ENCODE data around the gene SORBS2. TPM values are rescaled to one million over a fixed set of nuclear protein-coding genes. Genes with fewer than 3 reads are reported as not detected.

SORBS2 gene
- total RNA-seq, 4 donors from 2014 or later, result 640 to 1,569 (median 1,016) TPM

DNA sequence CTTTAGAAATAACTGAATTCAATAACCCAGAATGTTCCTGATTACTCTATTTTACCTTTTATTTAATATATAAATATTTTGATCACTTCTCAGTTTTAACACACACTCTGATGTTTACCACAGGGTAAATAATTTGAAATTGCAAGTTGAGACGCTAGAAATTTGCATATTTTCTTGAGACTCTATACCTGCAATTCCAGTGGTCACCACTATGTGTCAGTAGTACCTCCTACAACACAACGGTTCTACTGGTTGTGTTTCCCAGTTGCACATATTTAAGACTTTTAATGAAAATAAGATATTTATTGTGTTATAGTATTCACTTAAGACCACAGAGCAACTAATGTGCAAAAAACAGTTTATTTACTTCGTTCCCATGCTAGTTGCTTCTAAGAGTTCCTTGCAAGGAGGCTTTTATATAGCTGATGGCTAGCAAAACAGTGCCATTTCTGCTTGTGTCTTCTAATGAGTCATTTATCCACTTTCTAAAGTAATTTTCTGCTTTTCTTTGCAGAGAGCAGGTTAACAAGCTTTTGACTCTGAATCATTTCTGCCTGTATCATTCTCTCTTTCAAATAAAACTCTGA, 177.8 kb downstream of the SORBS2 start:
- 63 to 68% methylated on average over 3 of the region's 3 CpGs for WGBS, 2 donors (ENCODE audit: low coverage in 1 of 2)
- TF ChIP-seq POLR2A (IDR thresholded peaks at IDR 0.05), result no peak
- TF ChIP-seq, protein P1, sequence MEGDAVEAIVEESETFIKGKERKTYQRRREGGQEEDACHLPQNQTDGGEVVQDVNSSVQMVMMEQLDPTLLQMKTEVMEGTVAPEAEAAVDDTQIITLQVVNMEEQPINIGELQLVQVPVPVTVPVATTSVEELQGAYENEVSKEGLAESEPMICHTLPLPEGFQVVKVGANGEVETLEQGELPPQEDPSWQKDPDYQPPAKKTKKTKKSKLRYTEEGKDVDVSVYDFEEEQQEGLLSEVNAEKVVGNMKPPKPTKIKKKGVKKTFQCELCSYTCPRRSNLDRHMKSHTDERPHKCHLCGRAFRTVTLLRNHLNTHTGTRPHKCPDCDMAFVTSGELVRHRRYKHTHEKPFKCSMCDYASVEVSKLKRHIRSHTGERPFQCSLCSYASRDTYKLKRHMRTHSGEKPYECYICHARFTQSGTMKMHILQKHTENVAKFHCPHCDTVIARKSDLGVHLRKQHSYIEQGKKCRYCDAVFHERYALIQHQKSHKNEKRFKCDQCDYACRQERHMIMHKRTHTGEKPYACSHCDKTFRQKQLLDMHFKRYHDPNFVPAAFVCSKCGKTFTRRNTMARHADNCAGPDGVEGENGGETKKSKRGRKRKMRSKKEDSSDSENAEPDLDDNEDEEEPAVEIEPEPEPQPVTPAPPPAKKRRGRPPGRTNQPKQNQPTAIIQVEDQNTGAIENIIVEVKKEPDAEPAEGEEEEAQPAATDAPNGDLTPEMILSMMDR (IDR thresholded peaks at IDR 0.05), result peak; percentile 29 to 45 (median 30)
- Histone ChIP-seq H3K4me1 (peaks cover 0 to 13% (median 5%) of the 10 kb centered on the region in 3 donors), H3K4me3 (no peak overlapping the region), H3K36me3 (peaks cover 0 to 10% of the 10 kb centered on the region in 2 donors), H3K9me3 (peaks cover 0 to 6% (median 0%) of the 10 kb centered on the region in 3 donors), H3K27me3 (no peaks in the 10 kb centered on the region), H3K27ac (no peak overlapping the region)
- ATAC-seq, result no peak

DNA sequence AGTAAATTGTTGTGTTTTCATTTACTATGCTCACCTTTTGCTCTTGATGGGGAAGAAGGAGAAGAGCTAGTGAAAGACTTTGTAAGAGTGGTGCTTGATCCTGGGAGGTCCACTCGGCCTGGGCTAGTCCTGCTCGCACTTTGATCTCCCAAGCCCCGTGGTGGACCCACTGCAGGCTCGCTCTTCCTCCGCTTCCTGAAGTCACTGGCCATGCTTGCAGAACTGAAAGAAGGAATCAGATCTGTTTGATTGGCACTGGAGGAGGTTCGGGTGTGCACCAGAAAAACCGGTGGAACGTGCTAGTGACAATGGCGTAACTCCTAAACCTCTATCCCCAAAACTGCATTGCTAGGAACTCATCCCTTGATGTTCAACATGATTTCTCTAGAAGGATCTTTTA, 185.2 kb downstream of the SORBS2 start:
- Histone ChIP-seq H3K4me1 (no peaks in the 10 kb centered on the region), H3K27me3 (no peaks in the 10 kb centered on the region), H3K9me3 (no peaks in the 10 kb centered on the region), H3K36me3 (peaks cover 0 to 53% of the 10 kb centered on the region in 2 donors), H3K27ac (no peak overlapping the region), H3K4me3 (no peak overlapping the region)
- ATAC-seq, result no peak
- TF ChIP-seq POLR2A (IDR thresholded peaks at IDR 0.05) (no peak), POLR2AphosphoS5 (IDR thresholded peaks at IDR 0.05) (no peak), EP300 (IDR thresholded peaks at IDR 0.05) (no peak)
- TF ChIP-seq, protein P1 (IDR thresholded peaks at IDR 0.05), result no peak
- WGBS, 2 donors (ENCODE audit: low coverage in 1 of 2), result 90 to 100% methylated on average over 1 to 9 of the region's 9 CpGs

DNA sequence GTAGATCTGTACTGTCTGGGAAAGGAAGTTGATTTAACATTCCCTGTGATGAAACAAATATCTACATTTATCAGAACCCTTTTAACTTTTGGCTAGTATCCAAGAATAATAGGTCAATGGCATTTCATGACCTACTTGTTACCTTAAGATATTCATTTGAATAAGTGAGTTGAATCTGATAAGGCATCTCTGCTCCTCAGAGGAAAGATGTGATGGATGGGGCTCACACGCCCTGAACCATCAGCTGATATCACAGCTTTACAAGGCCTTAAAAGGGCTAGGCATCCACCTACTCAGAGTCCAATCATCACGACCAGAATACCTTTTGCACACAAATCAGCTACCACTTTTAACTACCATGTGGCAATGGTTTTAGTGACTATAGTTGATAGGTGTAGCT, 186.5 kb downstream of the SORBS2 start:
- TF ChIP-seq POLR2AphosphoS5 (IDR thresholded peaks at IDR 0.05), result no peak
- TF ChIP-seq EP300 (IDR thresholded peaks at IDR 0.05), result no peak
- TF ChIP-seq, protein P1 (IDR thresholded peaks at IDR 0.05), result no peak
- no peak for TF ChIP-seq POLR2A (IDR thresholded peaks at IDR 0.05)
- 59 to 90% methylated on average over 2 of the region's 2 CpGs for WGBS, 2 donors (ENCODE audit: low coverage in 1 of 2)
- Histone ChIP-seq H3K9me3 (no peaks in the 10 kb centered on the region), H3K4me1 (no peaks in the 10 kb centered on the region), H3K27ac (no peak overlapping the region), H3K4me3 (no peak overlapping the region), H3K36me3 (peaks cover 0 to 53% of the 10 kb centered on the region in 2 donors), H3K27me3 (no peaks in the 10 kb centered on the region)
- ATAC-seq, result no peak

DNA sequence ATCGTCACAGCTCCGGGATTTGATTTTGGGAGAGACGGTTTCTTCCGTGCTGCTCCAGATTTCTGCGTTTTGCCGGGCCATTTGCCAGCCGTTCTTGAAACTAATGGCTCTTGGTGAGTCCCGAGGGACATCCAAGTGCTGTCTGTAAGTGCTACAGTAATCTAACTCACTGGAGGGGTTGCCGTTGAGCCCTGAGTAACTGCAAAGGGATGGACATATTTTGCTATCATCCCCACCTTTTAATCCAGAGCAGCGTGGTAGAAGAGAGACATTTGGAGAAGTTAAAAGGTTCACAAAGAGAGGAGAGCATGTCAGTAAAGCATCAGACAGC, 187.8 kb downstream of the SORBS2 start:
- H3K9me3 ChIP-seq, result no peaks in the 10 kb centered on the region
- peaks cover 0 to 64% of the 10 kb centered on the region in 2 donors for H3K36me3 ChIP-seq
- no peak overlapping the region for H3K4me3 ChIP-seq
- no peak for ATAC-seq
- no peaks in the 10 kb centered on the region for H3K27me3 ChIP-seq
- WGBS, 2 donors (ENCODE audit: low coverage in 1 of 2), result 77 to 94% methylated on average over 2 of the region's 10 CpGs
- TF ChIP-seq, protein P1 (IDR thresholded peaks at IDR 0.05), result no peak
- TF ChIP-seq POLR2AphosphoS5 (IDR thresholded peaks at IDR 0.05) (no peak), EP300 (IDR thresholded peaks at IDR 0.05) (no peak), POLR2A (IDR thresholded peaks at IDR 0.05) (no peak)
- H3K4me1 ChIP-seq, result no peaks in the 10 kb centered on the region
- no peak overlapping the region for H3K27ac ChIP-seq

DNA sequence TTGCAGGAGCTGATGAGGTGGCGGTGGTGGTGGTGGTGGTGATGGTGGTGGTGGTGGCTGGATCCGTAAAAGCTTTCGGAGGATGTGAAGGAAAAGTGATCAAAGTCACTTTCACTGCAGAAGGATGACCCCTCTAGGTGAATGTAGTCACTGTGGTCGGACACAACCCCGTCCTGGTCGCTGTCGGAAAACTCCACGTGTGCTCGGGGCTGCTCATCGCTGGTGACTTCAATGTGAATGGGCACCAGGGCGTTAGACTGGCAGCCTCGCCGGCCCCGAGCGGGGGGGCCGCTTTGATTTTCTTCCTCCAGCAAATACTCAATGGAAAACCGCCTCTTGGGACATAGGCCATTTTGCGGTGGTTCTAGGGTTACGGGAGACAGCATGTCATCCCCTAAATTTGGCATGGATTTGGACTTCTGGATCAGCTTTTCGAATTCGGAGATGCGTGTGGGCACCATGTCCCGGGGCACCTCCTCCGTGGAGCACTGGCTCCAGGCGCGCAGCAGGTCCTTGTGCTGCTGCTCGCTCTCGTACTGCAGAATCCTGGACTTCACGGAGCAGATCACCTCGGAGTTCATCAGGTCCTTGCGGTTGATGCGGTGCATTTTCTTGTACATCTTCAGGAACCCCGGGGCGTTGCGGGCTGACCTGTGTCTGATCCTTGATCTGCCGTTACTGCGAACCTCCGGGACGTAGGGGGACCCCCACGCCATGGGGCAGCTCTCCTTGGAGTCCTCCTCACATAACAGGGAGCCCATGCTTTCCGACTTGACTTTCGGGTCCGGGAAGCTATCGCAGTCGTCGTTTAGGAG, 188.3 kb downstream of the SORBS2 start:
- no peak for ATAC-seq
- H3K9me3 ChIP-seq, result no peaks in the 10 kb centered on the region
- no peak overlapping the region for H3K4me3 ChIP-seq
- no peak for TF ChIP-seq POLR2A (IDR thresholded peaks at IDR 0.05)
- TF ChIP-seq, protein P1 (IDR thresholded peaks at IDR 0.05), result no peak
- TF ChIP-seq EP300 (IDR thresholded peaks at IDR 0.05), result no peak
- no peak overlapping the region for H3K27ac ChIP-seq
- WGBS, 2 donors (ENCODE audit: low coverage in 1 of 2), result 91 to 93% methylated on average over 4 to 6 of the region's 46 CpGs
- H3K36me3 ChIP-seq, result peaks cover 0 to 65% of the 10 kb centered on the region in 2 donors
- H3K27me3 ChIP-seq, result no peaks in the 10 kb centered on the region
- H3K4me1 ChIP-seq, result no peaks in the 10 kb centered on the region

All from gastroesophageal sphincter (tissue), 4 donors.